PC-3 (cell line): ENCODE measurements around the gene DRGX. TPM values are rescaled to one million over a fixed set of nuclear protein-coding genes. Genes with fewer than 3 reads are reported as not detected.

ENCODE experiments used
- ATAC-seq: fragments of 200-7000 bp; cut with Tn5 transposase; 2 replicates; pipeline ENCODE4 v1.9.1; 2020; ENCODE audit warnings: mild to moderate bottlenecking, moderate library complexity
- BruUV-seq: library from RNA; stranded (reverse); fragments of 400-500 nt; replicated peaks from 2 replicates; lab custom pipeline; 2021; lab: Mats Ljungman, UMichigan
- CTCF ChIA-PET: fragments of 300-600 bp; sonication (Branson Sonifier 250); formaldehyde crosslinking; loops from one replicate; lab custom pipeline; 2022; ENCODE audit warnings: antibody characterized with exemption; lab: Charles Lee
- POLR2A ChIA-PET: fragments of 300-600 bp; sonication (Branson Sonifier 250); formaldehyde crosslinking; loops from one replicate; lab custom pipeline; 2022; ENCODE audit warnings: antibody characterized with exemption; ENCODE audit not compliant: unreplicated experiment; lab: Charles Lee
- DNase-seq: peaks from one replicate; pipeline ENCODE4 v3.0.0-alpha.2; 2015
- H2AFZ ChIP-seq: fragments of 300-600 bp; sonication (generic); 2 replicates; pipeline ENCODE4 v1.6.0; 2016; ENCODE audit warnings: antibody characterized with exemption, low read length
- H3F3A ChIP-seq: fragments of 300-600 bp; sonication (generic); one replicate; pipeline ENCODE4 v1.6.0; 2017; ENCODE audit warnings: antibody characterized with exemption, low read length, control low read depth, mild to moderate bottlenecking; ENCODE audit not compliant: unreplicated experiment
- H3K27ac ChIP-seq: fragments of 300-600 bp; sonication (generic); 2 replicates; pipeline ENCODE4 v1.5.1; 2016; ENCODE audit warnings: mild to moderate bottlenecking, low read length
- H3K27me3 ChIP-seq: fragments of 300-600 bp; sonication (generic); 2 replicates; pipeline ENCODE4 v1.6.1; 2016; ENCODE audit warnings: low read length, mixed read lengths
- H3K36me3 ChIP-seq: fragments of 300-600 bp; sonication (generic); 2 replicates; pipeline ENCODE4 v1.6.1; 2016; ENCODE audit warnings: low read depth, mixed run types, low read length, mixed read lengths
- H3K4me1 ChIP-seq: fragments of 300-600 bp; sonication (generic); 2 replicates; pipeline ENCODE4 v1.5.1; 2016; ENCODE audit warnings: low read length; ENCODE audit not compliant: insufficient read depth
- H3K4me2 ChIP-seq: fragments of 300-600 bp; sonication (generic); 2 replicates; pipeline ENCODE4 v1.6.0; 2016; ENCODE audit warnings: low read length
- H3K4me3 ChIP-seq: fragments of 300-600 bp; sonication (generic); 2 replicates; pipeline ENCODE4 v1.5.1; 2016; ENCODE audit warnings: mild to moderate bottlenecking, low read length, mixed read lengths
- H3K79me2 ChIP-seq: fragments of 300-600 bp; sonication (generic); 2 replicates; pipeline ENCODE4 v1.6.1; 2017; ENCODE audit warnings: low read length, mixed read lengths
- H3K9ac ChIP-seq: fragments of 300-600 bp; sonication (generic); 2 replicates; pipeline ENCODE4 v1.6.0; 2016; ENCODE audit warnings: mild to moderate bottlenecking, low read length
- H3K9me2 ChIP-seq: fragments of 300-600 bp; sonication (generic); replicated peaks from 2 replicates; pipeline ENCODE4 v1.6.1; 2016; ENCODE audit warnings: mixed run types, low read length, mixed read lengths
- H3K9me3 ChIP-seq: fragments of 300-600 bp; sonication (generic); 2 replicates; pipeline ENCODE4 v1.6.1; 2016; ENCODE audit warnings: low read length, mixed read lengths
- H4K20me1 ChIP-seq: fragments of 300-600 bp; sonication (generic); 2 replicates; pipeline ENCODE4 v1.6.1; 2016; ENCODE audit warnings: low read length, mixed read lengths
- EZH2 ChIP-seq: fragments of 300-600 bp; sonication (generic); IDR thresholded peaks from one replicate; pipeline ENCODE4 v1.6.1; 2017; ENCODE audit warnings: antibody characterized with exemption, mild to moderate bottlenecking, low read length; ENCODE audit not compliant: unreplicated experiment
- EZH2phosphoT487 ChIP-seq: fragments of 300-600 bp; sonication (generic); IDR thresholded peaks from 2 replicates; pipeline ENCODE4 v1.6.1; 2018; ENCODE audit warnings: mild to moderate bottlenecking, antibody characterized with exemption, low read length, borderline replicate concordance
- intact Hi-C: fragments of 100-400 bp; cut with micrococcal nuclease; formaldehyde crosslinking; loops from 2 replicates; pipeline ENCODE4 v1.9.0; 2023
- total RNA-seq: library from RNA; depleted of rRNA; stranded (reverse); fragments of >200 nt; gene quantifications from 2 replicates; pipeline ENCODE4 v1.2.3, GENCODE V29; 2014
- TF ChIP-seq, protein P1 (sequence below): fragments of 300-600 bp; sonication (generic); conservative IDR thresholded peaks from 2 replicates; pipeline ENCODE4 v1.5.1; 2017; ENCODE audit warnings: antibody characterized with exemption, low read depth, mild to moderate bottlenecking, low read length

DRGX gene
- total RNA-seq, 1 experiment from 2014 or later: 0.33 TPM

DNA sequence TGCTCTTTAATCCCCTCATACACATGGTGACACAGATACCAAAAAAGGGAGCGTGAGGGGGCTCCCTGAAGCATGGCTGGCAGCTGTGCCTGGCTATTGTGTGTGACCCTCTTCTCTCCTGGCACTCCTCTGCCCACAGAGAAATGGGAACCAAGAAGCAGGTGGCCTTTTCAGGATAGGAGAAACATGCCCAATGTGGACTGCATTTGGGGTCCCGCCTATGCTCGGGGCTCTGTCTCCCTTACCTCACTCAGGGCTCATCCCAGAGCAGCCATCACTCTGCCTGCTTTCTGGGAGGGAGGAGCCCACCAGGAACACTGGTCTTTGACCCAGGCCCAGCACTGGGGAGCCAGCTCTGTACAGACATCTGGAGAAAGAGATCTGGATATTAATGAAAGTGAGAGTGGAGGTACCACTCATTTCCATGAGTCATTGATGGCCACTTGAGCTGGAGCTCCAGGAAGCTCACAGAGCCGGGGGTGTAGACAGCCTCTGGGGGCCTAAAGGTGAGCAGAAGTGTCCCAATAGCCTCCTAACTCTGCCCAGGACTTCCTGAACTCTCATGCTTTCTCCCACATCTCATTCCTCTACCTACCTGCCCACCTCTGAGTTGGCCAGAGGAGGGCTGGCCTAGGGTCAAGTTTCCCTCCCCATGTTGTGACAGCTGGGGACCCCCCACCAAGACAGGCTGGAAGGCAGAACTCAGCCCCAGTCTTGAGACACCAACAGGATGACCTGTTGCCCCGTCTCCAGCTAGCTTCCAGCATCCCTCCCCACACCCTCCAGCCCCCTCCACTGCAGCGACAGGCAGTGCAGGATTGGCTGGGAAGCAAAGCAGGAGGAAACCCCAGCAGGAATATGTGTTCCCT is 42.6 kb downstream of the DRGX start:
- no peaks in the 10 kb centered on the region for H3K36me3 ChIP-seq
- intact Hi-C loops: no loop called here
- no peak overlapping the region for H2AFZ ChIP-seq
- no peaks in the 10 kb centered on the region for H4K20me1 ChIP-seq
- CTCF ChIA-PET: no interaction called here
- BruUV-seq: no TSS peak
- no peaks in the 10 kb centered on the region for H3K79me2 ChIP-seq
- TF ChIP-seq EZH2phosphoT487: no peak
- TF ChIP-seq, protein P1, sequence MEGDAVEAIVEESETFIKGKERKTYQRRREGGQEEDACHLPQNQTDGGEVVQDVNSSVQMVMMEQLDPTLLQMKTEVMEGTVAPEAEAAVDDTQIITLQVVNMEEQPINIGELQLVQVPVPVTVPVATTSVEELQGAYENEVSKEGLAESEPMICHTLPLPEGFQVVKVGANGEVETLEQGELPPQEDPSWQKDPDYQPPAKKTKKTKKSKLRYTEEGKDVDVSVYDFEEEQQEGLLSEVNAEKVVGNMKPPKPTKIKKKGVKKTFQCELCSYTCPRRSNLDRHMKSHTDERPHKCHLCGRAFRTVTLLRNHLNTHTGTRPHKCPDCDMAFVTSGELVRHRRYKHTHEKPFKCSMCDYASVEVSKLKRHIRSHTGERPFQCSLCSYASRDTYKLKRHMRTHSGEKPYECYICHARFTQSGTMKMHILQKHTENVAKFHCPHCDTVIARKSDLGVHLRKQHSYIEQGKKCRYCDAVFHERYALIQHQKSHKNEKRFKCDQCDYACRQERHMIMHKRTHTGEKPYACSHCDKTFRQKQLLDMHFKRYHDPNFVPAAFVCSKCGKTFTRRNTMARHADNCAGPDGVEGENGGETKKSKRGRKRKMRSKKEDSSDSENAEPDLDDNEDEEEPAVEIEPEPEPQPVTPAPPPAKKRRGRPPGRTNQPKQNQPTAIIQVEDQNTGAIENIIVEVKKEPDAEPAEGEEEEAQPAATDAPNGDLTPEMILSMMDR: no peak
- TF ChIP-seq EZH2: no peak
- no peaks in the 10 kb centered on the region for H3K9me2 ChIP-seq
- no peaks in the 10 kb centered on the region for H3F3A ChIP-seq
- H3K9me3 ChIP-seq: no peaks in the 10 kb centered on the region
- no peak for ATAC-seq
- H3K27me3 ChIP-seq: peaks cover 14% of the 10 kb centered on the region; the same call in 1 of the 2 replicates
- no peak overlapping the region for H3K9ac ChIP-seq
- no peak overlapping the region for H3K4me3 ChIP-seq
- peaks cover 13% of the 10 kb centered on the region for H3K4me1 ChIP-seq
- no peak overlapping the region for H3K27ac ChIP-seq
- no peak for DNase-seq
- no peak overlapping the region for H3K4me2 ChIP-seq
- POLR2A ChIA-PET: no interaction called here

DNA sequence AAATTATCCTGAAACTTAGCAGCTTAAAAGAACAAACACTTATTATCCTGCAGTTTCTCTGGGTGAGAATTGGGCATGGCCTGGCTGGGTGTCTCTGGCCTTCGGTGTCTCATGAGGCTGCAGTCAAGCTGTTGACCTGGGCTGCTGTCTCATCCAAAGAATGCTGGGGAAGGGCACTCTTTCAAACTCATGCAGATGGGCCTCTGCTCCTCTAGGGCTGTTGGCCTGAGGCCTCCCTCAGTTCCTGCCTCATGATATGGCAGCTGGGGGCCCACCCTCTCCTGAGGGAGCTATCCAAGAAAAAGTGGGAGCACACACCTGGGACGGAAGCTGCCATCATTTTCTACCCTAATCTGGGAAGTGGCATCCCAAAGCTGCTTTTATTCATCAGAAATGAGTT is 43.6 kb downstream of the DRGX start:
- H3K9me2 ChIP-seq: no peaks in the 10 kb centered on the region
- H3K9ac ChIP-seq: no peak overlapping the region
- no peaks in the 10 kb centered on the region for H4K20me1 ChIP-seq
- peaks cover 13% of the 10 kb centered on the region for H3K4me1 ChIP-seq
- H3K36me3 ChIP-seq: no peaks in the 10 kb centered on the region
- H3K4me3 ChIP-seq: no peak overlapping the region
- H3K9me3 ChIP-seq: no peaks in the 10 kb centered on the region
- no peak overlapping the region for H3K4me2 ChIP-seq
- no peaks in the 10 kb centered on the region for H3K79me2 ChIP-seq
- intact Hi-C loops: no loop called here
- no peak overlapping the region for H2AFZ ChIP-seq
- ATAC-seq: no peak
- H3K27me3 ChIP-seq: peaks cover 14% of the 10 kb centered on the region; the same call in 1 of the 2 replicates
- ChIA-PET POLR2A (no interaction called here), CTCF (no interaction called here)
- no peaks in the 10 kb centered on the region for H3F3A ChIP-seq
- BruUV-seq: no TSS peak
- no peak for DNase-seq
- TF ChIP-seq EZH2phosphoT487 (no peak), EZH2 (no peak)
- TF ChIP-seq, protein P1: no peak
- no peak overlapping the region for H3K27ac ChIP-seq

DNA sequence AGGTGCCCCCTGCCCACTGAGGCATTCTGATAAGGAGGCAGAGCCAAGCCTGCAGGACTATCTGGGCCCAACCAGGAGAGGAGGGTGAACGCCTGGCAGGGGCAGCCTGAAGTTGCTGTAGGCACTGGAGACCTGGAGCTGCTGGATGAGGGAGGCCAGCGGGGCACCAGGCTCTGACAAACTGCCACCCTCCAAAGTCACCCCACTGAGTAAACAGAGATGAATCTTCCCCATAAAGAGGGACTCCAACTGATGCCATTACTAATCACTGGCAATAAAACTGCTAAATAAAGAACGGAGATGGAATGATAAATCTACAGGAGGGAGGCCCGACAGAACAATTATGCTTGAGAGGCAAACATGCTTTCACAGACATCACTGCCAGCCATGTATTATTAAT is 44.2 kb downstream of the DRGX start:
- Histone ChIP-seq H3K27me3 (peaks cover 11% of the 10 kb centered on the region; the same call in 1 of the 2 replicates), H3K9me2 (no peaks in the 10 kb centered on the region), H3K9me3 (no peaks in the 10 kb centered on the region), H3K4me1 (peaks cover 13% of the 10 kb centered on the region), H3K79me2 (no peaks in the 10 kb centered on the region), H4K20me1 (no peaks in the 10 kb centered on the region), H3K27ac (no peak overlapping the region), H3K4me3 (no peak overlapping the region), H2AFZ (no peak overlapping the region), H3K36me3 (no peaks in the 10 kb centered on the region), H3F3A (no peaks in the 10 kb centered on the region), H3K9ac (no peak overlapping the region), H3K4me2 (no peak overlapping the region)
- ChIA-PET POLR2A (no interaction called here), CTCF (no interaction called here)
- DNase-seq (peak; percentile 78), ATAC-seq (peak; percentile 64)
- BruUV-seq: no TSS peak
- intact Hi-C loops: no loop called here
- TF ChIP-seq EZH2: no peak
- TF ChIP-seq, protein P1: no peak
- no peak for TF ChIP-seq EZH2phosphoT487
